OCI-LY7 (cell line): ENCODE data around the gene CARS1.

Source experiments
- CTCF ChIP-seq: fragments of 200-600 bp; sonication (generic); conservative IDR thresholded peaks from 2 replicates; pipeline ENCODE4 v1.5.1; 2014; ENCODE audit warnings: mild to moderate bottlenecking, antibody characterized with exemption, low read length, moderate library complexity, mixed read lengths
- EZH2phosphoT487 ChIP-seq: fragments of 200-600 bp; sonication (generic); IDR thresholded peaks from 2 replicates; pipeline ENCODE4 v1.6.1; 2018; ENCODE audit warnings: low read depth, borderline replicate concordance, mild to moderate bottlenecking, mixed run types, antibody characterized with exemption, low read length, moderate library complexity, mixed read lengths

GRCh38 chr11:3077189-3077836 is 20.1 kb upstream of the CARS1 start:
- TF ChIP-seq CTCF (no peak), EZH2phosphoT487 (no peak)
